ENCODE data around the gene RSKR. TPM values are rescaled to one million over a fixed set of nuclear protein-coding genes. Genes with fewer than 3 reads are reported as not detected.
A peak's percentile ranks its signal among the peaks of the same experiment; 100 is the strongest.

Gene RSKR
- total RNA-seq, 1 experiment from 2014 or later, result 25.8 TPM

GRCh38 chr17:28573966-28574480 lies 40.0 kb downstream of the RSKR start:
- H3K4me1 Mint-ChIP-seq, result peaks cover 24 to 40% of the 10 kb centered on the region in 2 experiments
- no CpG with 5 or more reads among the region's 6 CpGs for WGBS (ENCODE audit: extremely low coverage, insufficient read length, low lambda C conversion rate)
- Histone ChIP-seq H2BK120ac (ENCODE audit: low read depth, low read length, poor library complexity, severe bottlenecking) (no peak overlapping the region), H3K4me1 (ENCODE audit: insufficient read depth, low read length) (no peaks in the 10 kb centered on the region), H4K20me1 (ENCODE audit: control insufficient read depth, insufficient read depth, insufficient read length) (peaks cover 2% of the 10 kb centered on the region), H3K9ac (ENCODE audit: extremely low read depth, insufficient read length, low read length) (no peak overlapping the region), H3K23ac (ENCODE audit: insufficient read length, low read depth, low read length) (no peak overlapping the region), H3K18ac (ENCODE audit: insufficient read length, low read depth, low read length) (no peak overlapping the region), H3K9me3 (ENCODE audit: control insufficient read depth, low read depth, low read length) (no peaks in the 10 kb centered on the region), H3K27me3 (ENCODE audit: insufficient read depth, low read length) (no peaks in the 10 kb centered on the region), H3K4ac (ENCODE audit: low read depth, low read length) (no peak overlapping the region), H2BK15ac (ENCODE audit: low read depth, low read length) (no peak overlapping the region), H3K4me2 (ENCODE audit: insufficient read depth, insufficient read length, low read length) (no peak overlapping the region), H2AK5ac (ENCODE audit: insufficient read length, low read length) (no peak overlapping the region), H4K8ac (replicated peaks; ENCODE audit: insufficient read length, low read depth, low read length) (no peak overlapping the region), H3T11ph (ENCODE audit: low read length) (no peak overlapping the region), H2BK20ac (ENCODE audit: low read depth, low read length, poor library complexity, severe bottlenecking) (no peak overlapping the region), H2AFZ (ENCODE audit: low read length) (no peak overlapping the region), H2BK5ac (ENCODE audit: insufficient read length, low read length) (no peak overlapping the region), H3K23me2 (ENCODE audit: insufficient read length, low read depth, low read length, poor library complexity, severe bottlenecking) (peaks cover 11% of the 10 kb centered on the region), H3K14ac (ENCODE audit: insufficient read depth, low read length) (no peak overlapping the region), H3K79me1 (ENCODE audit: insufficient read depth, low read depth, low read length, poor library complexity, severe bottlenecking) (no peaks in the 10 kb centered on the region), H3K27ac (ENCODE audit: insufficient read length, low read depth, low read length) (no peak overlapping the region), H4K91ac (ENCODE audit: insufficient read length, low read depth, low read length) (no peak overlapping the region), H2BK12ac (ENCODE audit: insufficient read length, low read depth, low read length) (no peak overlapping the region), H4K5ac (ENCODE audit: insufficient read length, low read depth, low read length) (no peak overlapping the region), H3K79me2 (ENCODE audit: insufficient read depth, low read length) (no peaks in the 10 kb centered on the region), H3K56ac (ENCODE audit: insufficient read length, low read depth, low read length) (no peak overlapping the region)
- DNase-seq, result no peak
- H3K36me3 Mint-ChIP-seq (ENCODE audit: insufficient read depth in 1 of 3, low read depth in 3 of 3), result peaks cover 14 to 40% (median 38%) of the 10 kb centered on the region in 3 experiments; a peak in 6 of 7 replicates
- H3K27ac Mint-ChIP-seq, result no peak overlapping the region
- TF ChIP-seq CTCF (conservative IDR thresholded peaks at IDR 0.05), result no peak
- peaks cover 7% of the 10 kb centered on the region for H3K27me3 Mint-ChIP-seq (ENCODE audit: low read depth)
- H3K9me3 Mint-ChIP-seq, result no peaks in the 10 kb centered on the region
- peak overlapping the region in 1 of 2 experiments; percentile 21; a peak in 1 of 5 replicates for H3K4me3 Mint-ChIP-seq
